IMR-90 (cell line): ENCODE data around the gene NUBP2. TPM values are rescaled to one million over a fixed set of nuclear protein-coding genes. Genes with fewer than 3 reads are reported as not detected.

Experiments
- ATAC-seq: fragments of 200-7000 bp; cut with Tn5 transposase; 2 replicates; pipeline ENCODE4 v1.9.1; 2020; ENCODE audit warnings: low read depth, mild to moderate bottlenecking, moderate library complexity
- BruUV-seq: library from RNA; stranded (reverse); fragments of 400-500 nt; replicated peaks from 2 replicates; lab custom pipeline; 2021; lab: Mats Ljungman, UMichigan
- CTCF ChIA-PET: fragments of 300-600 bp; formaldehyde crosslinking; extraction: SDS; loops from one replicate; lab custom pipeline; 2021; ENCODE audit warnings: antibody characterized with exemption; lab: Yijun Ruan, JAX
- POLR2A ChIA-PET: fragments of 300-600 bp; sonication (Branson Sonifier 250); formaldehyde crosslinking; loops from one replicate; lab custom pipeline; 2022; ENCODE audit warnings: antibody characterized with exemption; ENCODE audit not compliant: unreplicated experiment; lab: Charles Lee
- DNase-seq: peaks from one replicate; pipeline ENCODE4 v3.0.0; 2013
- H2AFZ ChIP-seq: replicated peaks from 2 replicates; pipeline ENCODE3; 2013; ENCODE audit warnings: low read length, mild to moderate bottlenecking; ENCODE audit not compliant: poor library complexity
- H2AK5ac ChIP-seq: 2 replicates; pipeline ENCODE4 v1.6.1; 2013; ENCODE audit warnings: low read depth, low read length, inconsistent platforms
- H2AK9ac ChIP-seq: replicated peaks from 2 replicates; pipeline ENCODE3; 2013; ENCODE audit warnings: mild to moderate bottlenecking, low read depth, low read length, moderate library complexity; ENCODE audit not compliant: poor library complexity
- H2BK120ac ChIP-seq: 2 replicates; pipeline ENCODE4 v1.6.1; 2013; ENCODE audit warnings: low read depth, low read length, inconsistent platforms
- H2BK15ac ChIP-seq: 3 replicates; pipeline ENCODE4 v1.6.1; 2013; ENCODE audit warnings: low read depth, low read length, inconsistent platforms
- H2BK20ac ChIP-seq: 2 replicates; pipeline ENCODE4 v1.6.1; 2013; ENCODE audit warnings: low read depth, mild to moderate bottlenecking, inconsistent platforms, low read length, moderate library complexity
- H2BK5ac ChIP-seq: 2 replicates; pipeline ENCODE4 v1.6.1; 2013; ENCODE audit warnings: mild to moderate bottlenecking, low read depth, low read length, inconsistent platforms; ENCODE audit not compliant: poor library complexity, severe bottlenecking
- H3K14ac ChIP-seq: replicated peaks from 2 replicates; pipeline ENCODE4 v1.6.1; 2013; ENCODE audit warnings: low read depth, low read length, inconsistent platforms
- H3K18ac ChIP-seq: 2 replicates; pipeline ENCODE4 v1.6.1; 2013; ENCODE audit warnings: low read depth, low read length, control low read depth
- H3K23ac ChIP-seq: 2 replicates; pipeline ENCODE4 v1.6.1; 2013; ENCODE audit warnings: low read depth, low read length, inconsistent platforms
- H3K27ac ChIP-seq: 2 replicates; pipeline ENCODE4 v1.5.1; 2013; ENCODE audit warnings: mild to moderate bottlenecking, control low read depth, low read length; ENCODE audit not compliant: insufficient read depth
- H3K27me3 ChIP-seq: 2 replicates; pipeline ENCODE4 v1.6.1; 2013; ENCODE audit warnings: low read length; ENCODE audit not compliant: control insufficient read depth, insufficient read depth
- H3K36me3 ChIP-seq: 2 replicates; pipeline ENCODE4 v1.6.1; 2013; ENCODE audit warnings: low read length, mixed read lengths; ENCODE audit not compliant: control insufficient read depth, insufficient read depth
- H3K4ac ChIP-seq: 2 replicates; pipeline ENCODE4 v1.6.1; 2013; ENCODE audit warnings: low read depth, low read length, inconsistent platforms
- H3K4me1 ChIP-seq: 2 replicates; pipeline ENCODE4 v1.6.1; 2013; ENCODE audit warnings: low read length, mixed read lengths; ENCODE audit not compliant: control insufficient read depth, insufficient read depth
- H3K4me2 ChIP-seq: 2 replicates; pipeline ENCODE4 v1.6.1; 2013; ENCODE audit warnings: low read depth, mild to moderate bottlenecking, control low read depth, low read length, moderate library complexity
- H3K4me3 ChIP-seq: 2 replicates; pipeline ENCODE4 v1.5.1; 2013; ENCODE audit warnings: low read depth, mild to moderate bottlenecking, control low read depth, low read length, moderate library complexity; ENCODE audit not compliant: insufficient read depth
- H3K56ac ChIP-seq: 2 replicates; pipeline ENCODE4 v1.6.1; 2013; ENCODE audit warnings: low read length, inconsistent platforms; ENCODE audit not compliant: insufficient read depth; ENCODE audit errors: extremely low read depth
- H3K79me1 ChIP-seq, 2 experiments: 2 replicates each; pipeline ENCODE4 v1.6.1; 2013; ENCODE audit warnings: low read length in 2 of 2, inconsistent platforms in 1 of 2, low read depth in 1 of 2
- H3K9ac ChIP-seq: 2 replicates; pipeline ENCODE4 v1.6.1; 2013; ENCODE audit warnings: low read depth, low read length, control low read depth
- H3K9me1 ChIP-seq: 2 replicates; pipeline ENCODE4 v1.6.1; 2013; ENCODE audit warnings: low read length, inconsistent platforms; ENCODE audit not compliant: insufficient read depth
- H3K9me3 ChIP-seq: 2 replicates; pipeline ENCODE4 v1.6.1; 2013; ENCODE audit warnings: low read length; ENCODE audit not compliant: control insufficient read depth, insufficient read depth
- H4K20me1 ChIP-seq: 2 replicates; pipeline ENCODE4 v1.6.1; 2013; ENCODE audit warnings: low read length, inconsistent platforms; ENCODE audit not compliant: insufficient read depth
- H4K5ac ChIP-seq: 2 replicates; pipeline ENCODE4 v1.6.1; 2013; ENCODE audit warnings: mild to moderate bottlenecking, low read depth, low read length, control low read depth
- H4K8ac ChIP-seq, 2 experiments: 2 replicates each; pipeline ENCODE4 v1.6.1; 2013; ENCODE audit warnings: low read depth in 2 of 2, low read length in 2 of 2, control low read depth in 1 of 2, inconsistent platforms in 1 of 2
- H4K91ac ChIP-seq: 2 replicates; pipeline ENCODE4 v1.6.1; 2013; ENCODE audit warnings: low read depth, low read length, inconsistent platforms; ENCODE audit not compliant: insufficient read depth
- BHLHE40 ChIP-seq: fragments of 150-350 bp; IDR thresholded peaks from 2 replicates; pipeline ENCODE4 v1.6.1; 2016; ENCODE audit warnings: mild to moderate bottlenecking, low read depth, low read length
- CEBPB ChIP-seq: IDR thresholded peaks from 2 replicates; pipeline ENCODE4 v1.6.1; 2012; ENCODE audit warnings: low read depth, low read length, improper control_type of control experiment
- CHD1 ChIP-seq: IDR thresholded peaks from 2 replicates; pipeline ENCODE4 v1.6.1; 2012; ENCODE audit warnings: low read depth, low read length, improper control_type of control experiment
- CTCF ChIP-seq: conservative IDR thresholded peaks from 2 replicates; pipeline ENCODE4 v1.5.1; 2012; ENCODE audit warnings: mild to moderate bottlenecking, low read depth, low read length, improper control_type of control experiment
- ELK1 ChIP-seq: fragments of 150-350 bp; IDR thresholded peaks from 2 replicates; pipeline ENCODE4 v1.6.1; 2016; ENCODE audit warnings: low read depth, mild to moderate bottlenecking, low read length, moderate library complexity, borderline replicate concordance
- FOS ChIP-seq: fragments of 150-350 bp; IDR thresholded peaks from 2 replicates; pipeline ENCODE4 v1.6.1; 2016; ENCODE audit warnings: low read depth, low read length
- MAFK ChIP-seq: IDR thresholded peaks from 2 replicates; pipeline ENCODE4 v1.6.1; 2012; ENCODE audit warnings: low read depth, low read length, improper control_type of control experiment
- MAZ ChIP-seq: IDR thresholded peaks from 2 replicates; pipeline ENCODE4 v1.6.1; 2012; ENCODE audit warnings: low read depth, mild to moderate bottlenecking, low read length, improper control_type of control experiment, moderate library complexity, borderline replicate concordance
- MXI1 ChIP-seq: IDR thresholded peaks from 2 replicates; pipeline ENCODE4 v1.6.1; 2012; ENCODE audit warnings: low read depth, mild to moderate bottlenecking, low read length, moderate library complexity, borderline replicate concordance
- NFE2L2 ChIP-seq: fragments of 150-350 bp; IDR thresholded peaks from 2 replicates; pipeline ENCODE4 v1.6.1; 2016; ENCODE audit warnings: low read depth, mild to moderate bottlenecking, low read length
- POLR2A ChIP-seq: IDR thresholded peaks from 2 replicates; pipeline ENCODE4 v1.6.1; 2012; ENCODE audit warnings: mild to moderate bottlenecking, low read depth, low read length
- RAD21 ChIP-seq: IDR thresholded peaks from 2 replicates; pipeline ENCODE4 v1.6.1; 2012; ENCODE audit warnings: low read length, improper control_type of control experiment
- RCOR1 ChIP-seq: IDR thresholded peaks from 2 replicates; pipeline ENCODE4 v1.6.1; 2012; ENCODE audit warnings: mild to moderate bottlenecking, low read length, improper control_type of control experiment; ENCODE audit not compliant: insufficient replicate concordance
- RFX5 ChIP-seq: IDR thresholded peaks from 2 replicates; pipeline ENCODE4 v1.8.0; 2012; ENCODE audit warnings: low read depth, mild to moderate bottlenecking, low read length, moderate library complexity
- SMC3 ChIP-seq: fragments of 150-350 bp; IDR thresholded peaks from 2 replicates; pipeline ENCODE4 v1.6.1; 2016; ENCODE audit warnings: low read depth, mild to moderate bottlenecking, antibody characterized with exemption, low read length, moderate library complexity
- WGBS, 2 experiments: methylation state at CpG; one replicate each; pipeline versions ENCODE4 v1.1.5 to v1.1.7; 2013; ENCODE audit warnings: missing lambda C conversion rate in 2 of 2; ENCODE audit not compliant: insufficient read length in 1 of 2; ENCODE audit errors: extremely low coverage in 2 of 2; 5-methylcytosine and 5-hydroxymethylcytosine counted together
- dilution Hi-C: fragments of 300-500 bp; cut with HindIII; formaldehyde crosslinking; loops from one replicate; pipeline ENCODE4 v1.14.3; 2018; ENCODE audit warnings: low sequenced_read_pairs; ENCODE audit not compliant: unreplicated experiment
- in situ Hi-C: fragments of 300-500 bp; cut with MboI; formaldehyde crosslinking; loops from 3 replicates; pipeline ENCODE4 v1.14.3; 2019; ENCODE audit warnings: low sequenced_read_pairs, inconsistent platforms, mixed read lengths
- intact Hi-C: fragments of 100-400 bp; cut with micrococcal nuclease; formaldehyde crosslinking; loops from 2 replicates; pipeline ENCODE4 v1.10.0; 2022
- polyA plus RNA-seq, 3 experiments: library from polyadenylated mRNA; depleted of rRNA; stranded (reverse); fragments of >200 nt; gene quantifications; 2 replicates each; pipeline ENCODE4 v1.2.3, GENCODE V29; 2012; ENCODE audit warnings: low replicate concordance in 1 of 3
- total RNA-seq: library from RNA; depleted of rRNA; stranded (reverse); fragments of >200 nt; gene quantifications from 2 replicates; pipeline ENCODE4 v1.2.3, GENCODE V29; 2012
- TF ChIP-seq, protein P1 (sequence below): fragments of 150-350 bp; IDR thresholded peaks from 2 replicates; pipeline ENCODE4 v1.6.1; 2017; ENCODE audit warnings: mild to moderate bottlenecking, antibody characterized with exemption, low read length, low read depth

Gene NUBP2
- total and polyA plus RNA-seq, 2 of the 4 experiments (the other 2 are of a cell fraction) = 62.6 to 131 TPM

- ChIA-PET CTCF (no interaction called here), POLR2A (no interaction called here)
- no peaks in the 10 kb centered on the region for H3K4me1 ChIP-seq
- no peak overlapping the region for H2AFZ ChIP-seq
- H3K18ac ChIP-seq = no peak overlapping the region
- in situ Hi-C loops (no loop called here), dilution Hi-C loops (no loop called here), intact Hi-C loops (no loop called here)
- no peak overlapping the region for H2BK15ac ChIP-seq
- no peak overlapping the region for H3K27ac ChIP-seq
- H3K9me3 ChIP-seq = no peaks in the 10 kb centered on the region
- H4K5ac ChIP-seq = no peak overlapping the region
- H2BK5ac ChIP-seq = no peak overlapping the region
- no peak overlapping the region for H3K9ac ChIP-seq
- DNase-seq (no peak), ATAC-seq (no peak)
- no peaks in the 10 kb centered on the region for H3K9me1 ChIP-seq
- H4K8ac ChIP-seq = no peak overlapping the region
- H2AK5ac ChIP-seq = no peak overlapping the region
- peaks cover 0 to 15% of the 10 kb centered on the region in 2 experiments; a peak in 1 of 4 replicates for H3K79me1 ChIP-seq
- TF ChIP-seq CEBPB (no peak), BHLHE40 (no peak), MAFK (no peak), CTCF (no peak), POLR2A (no peak), NFE2L2 (no peak), RAD21 (no peak), FOS (no peak), MAZ (no peak), SMC3 (no peak), MXI1 (no peak), RCOR1 (no peak), RFX5 (no peak), ELK1 (no peak), CHD1 (no peak)
- TF ChIP-seq, protein P1, sequence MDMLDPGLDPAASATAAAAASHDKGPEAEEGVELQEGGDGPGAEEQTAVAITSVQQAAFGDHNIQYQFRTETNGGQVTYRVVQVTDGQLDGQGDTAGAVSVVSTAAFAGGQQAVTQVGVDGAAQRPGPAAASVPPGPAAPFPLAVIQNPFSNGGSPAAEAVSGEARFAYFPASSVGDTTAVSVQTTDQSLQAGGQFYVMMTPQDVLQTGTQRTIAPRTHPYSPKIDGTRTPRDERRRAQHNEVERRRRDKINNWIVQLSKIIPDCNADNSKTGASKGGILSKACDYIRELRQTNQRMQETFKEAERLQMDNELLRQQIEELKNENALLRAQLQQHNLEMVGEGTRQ = no peak
- H3K4me2 ChIP-seq = no peak overlapping the region
- no peak overlapping the region for H3K56ac ChIP-seq
- peaks cover 68% of the 10 kb centered on the region for H3K36me3 ChIP-seq
- H2BK120ac ChIP-seq = no peak overlapping the region
- no peaks in the 10 kb centered on the region for H3K27me3 ChIP-seq
- H3K4me3 ChIP-seq = no peak overlapping the region
- no peak overlapping the region for H3K4ac ChIP-seq
- peaks cover 17% of the 10 kb centered on the region for H4K20me1 ChIP-seq
- no peak overlapping the region for H3K14ac ChIP-seq
- no peak overlapping the region for H3K23ac ChIP-seq
- no peak overlapping the region for H2AK9ac ChIP-seq
- H2BK20ac ChIP-seq = no peak overlapping the region
- no TSS peak for BruUV-seq
- WGBS, 2 experiments = 96% methylated on average over 5 of the region's 19 CpGs; no CpG with 5 or more reads in 1 of the 2 experiments
- H4K91ac ChIP-seq = no peak overlapping the region
These were observed 16.5 kb upstream of the NUBP2 start for GRCh38 chr16:1766231-1766630.
